Neural cell (in vitro differentiated cells): Measurements from ENCODE around the gene DCUN1D3. TPM values are rescaled to one million over a fixed set of nuclear protein-coding genes. Genes with fewer than 3 reads are reported as not detected.

Source experiments
- H2AFZ ChIP-seq: fragments of 200-600, 300-800 bp; sonication (generic), shearing (Covaris generic); 2 replicates; pipeline ENCODE4 v1.6.0; 2014; ENCODE audit warnings: low read depth, mild to moderate bottlenecking, antibody characterized with exemption, low read length, moderate library complexity
- H3F3A ChIP-seq: fragments of 200-600 bp; shearing (Covaris generic); 2 replicates; pipeline ENCODE4 v1.6.1; 2016; ENCODE audit warnings: mild to moderate bottlenecking, moderate library complexity, mixed read lengths, antibody characterized with exemption, low read length; ENCODE audit not compliant: insufficient read depth, poor library complexity, severe bottlenecking
- H3K27ac ChIP-seq: fragments of 200-600, 300-800 bp; sonication (generic), shearing (Covaris generic); 2 replicates; pipeline ENCODE4 v1.5.1; 2014; ENCODE audit warnings: mild to moderate bottlenecking, low read length, moderate library complexity
- H3K27me3 ChIP-seq: fragments of 300-800, 200-600 bp; sonication (generic), shearing (Covaris generic); 2 replicates; pipeline ENCODE4 v1.6.0; 2014; ENCODE audit warnings: mild to moderate bottlenecking, low read depth, low read length, moderate library complexity; ENCODE audit not compliant: insufficient read depth
- H3K36me3 ChIP-seq: fragments of 300-800, 200-600 bp; sonication (generic), shearing (Covaris generic); 2 replicates; pipeline ENCODE4 v1.5.1; 2014; ENCODE audit warnings: mild to moderate bottlenecking, antibody characterized with exemption, low read length, moderate library complexity; ENCODE audit not compliant: insufficient read depth
- H3K4me2 ChIP-seq: fragments of 300-800, 200-600 bp; sonication (generic), shearing (Covaris generic); 2 replicates; pipeline ENCODE4 v1.6.0; 2014; ENCODE audit warnings: mild to moderate bottlenecking, low read length
- H3K4me3 ChIP-seq: fragments of 300-800, 200-600 bp; sonication (generic), shearing (Covaris generic); 2 replicates; pipeline ENCODE4 v1.5.1; 2014; ENCODE audit warnings: mild to moderate bottlenecking, low read length, moderate library complexity
- H3K79me2 ChIP-seq: fragments of 200-600 bp; shearing (Covaris generic); replicated peaks from 2 replicates; pipeline ENCODE4 v1.6.0; 2014; ENCODE audit warnings: mild to moderate bottlenecking, low read length, moderate library complexity; ENCODE audit not compliant: insufficient read depth
- H3K9ac ChIP-seq: fragments of 300-800, 200-600 bp; sonication (generic), shearing (Covaris generic); 2 replicates; pipeline ENCODE4 v1.6.1; 2016; ENCODE audit warnings: mild to moderate bottlenecking, low read length, mixed read lengths
- H3K9me2 ChIP-seq: fragments of 200-600 bp; shearing (Covaris generic); 2 replicates; pipeline ENCODE4 v1.6.1; 2016; ENCODE audit warnings: mild to moderate bottlenecking, low read length, mixed read lengths; ENCODE audit not compliant: insufficient read depth
- H3K9me3 ChIP-seq: fragments of 200-600, 300-800 bp; sonication (generic), shearing (Covaris generic); 2 replicates; pipeline ENCODE4 v1.6.1; 2016; ENCODE audit warnings: mild to moderate bottlenecking, mixed run types, low read length, moderate library complexity, mixed read lengths
- H4K20me1 ChIP-seq: fragments of 200-600 bp; shearing (Covaris generic); 2 replicates; pipeline ENCODE4 v1.6.1; 2016; ENCODE audit warnings: mild to moderate bottlenecking, mixed run types; ENCODE audit not compliant: insufficient read depth
- EP300 ChIP-seq: fragments of 450-650 bp; conservative IDR thresholded peaks from 2 replicates; pipeline ENCODE4 v1.6.1; 2014; ENCODE audit warnings: antibody characterized with exemption, mild to moderate bottlenecking, moderate library complexity; ENCODE audit not compliant: poor library complexity, severe bottlenecking
- EZH2 ChIP-seq: fragments of 200-600, 300-800 bp; shearing (Covaris generic), sonication (generic); IDR thresholded peaks from 2 replicates; pipeline ENCODE4 v1.6.1; 2014; ENCODE audit warnings: antibody characterized with exemption, low read length, borderline replicate concordance, mild to moderate bottlenecking; ENCODE audit not compliant: insufficient read depth, poor library complexity, severe bottlenecking
- MXI1 ChIP-seq: fragments of 450-650 bp; conservative IDR thresholded peaks from 2 replicates; pipeline ENCODE4 v1.6.1; 2014; ENCODE audit warnings: antibody characterized with exemption, mild to moderate bottlenecking; ENCODE audit not compliant: poor library complexity, severe bottlenecking
- POLR2AphosphoS5 ChIP-seq: IDR thresholded peaks from 2 replicates; pipeline ENCODE4 v1.6.1; 2012
- RAD21 ChIP-seq: fragments of 450-650 bp; conservative IDR thresholded peaks from 2 replicates; pipeline ENCODE4 v1.6.1; 2014; ENCODE audit warnings: antibody characterized with exemption, mild to moderate bottlenecking, moderate library complexity
- SMC3 ChIP-seq: fragments of 450-650 bp; conservative IDR thresholded peaks from 2 replicates; pipeline ENCODE4 v1.6.1; 2014; ENCODE audit warnings: antibody characterized with exemption, mild to moderate bottlenecking, moderate library complexity; ENCODE audit not compliant: poor library complexity
- TAF1 ChIP-seq: IDR thresholded peaks from 2 replicates; pipeline ENCODE4 v1.6.1; 2012; ENCODE audit warnings: low read depth
- polyA plus RNA-seq: library from polyadenylated mRNA; depleted of rRNA; stranded (reverse); fragments of >200 nt; gene quantifications from 2 replicates; pipeline ENCODE4 v1.2.3, GENCODE V29; 2014
- TF ChIP-seq, protein P1 (sequence below): fragments of 450-650 bp; IDR thresholded peaks from 2 replicates; pipeline ENCODE4 v1.5.1; 2014; ENCODE audit warnings: antibody characterized with exemption, mild to moderate bottlenecking, moderate library complexity; ENCODE audit not compliant: poor library complexity, severe bottlenecking
- TF ChIP-seq, protein P2 (sequence below): IDR thresholded peaks from 2 replicates; pipeline ENCODE4 v1.6.1; 2012; ENCODE audit warnings: borderline replicate concordance

DCUN1D3 gene
- polyA plus RNA-seq, 1 donor from 2014 or later, result 9.2 TPM

DNA sequence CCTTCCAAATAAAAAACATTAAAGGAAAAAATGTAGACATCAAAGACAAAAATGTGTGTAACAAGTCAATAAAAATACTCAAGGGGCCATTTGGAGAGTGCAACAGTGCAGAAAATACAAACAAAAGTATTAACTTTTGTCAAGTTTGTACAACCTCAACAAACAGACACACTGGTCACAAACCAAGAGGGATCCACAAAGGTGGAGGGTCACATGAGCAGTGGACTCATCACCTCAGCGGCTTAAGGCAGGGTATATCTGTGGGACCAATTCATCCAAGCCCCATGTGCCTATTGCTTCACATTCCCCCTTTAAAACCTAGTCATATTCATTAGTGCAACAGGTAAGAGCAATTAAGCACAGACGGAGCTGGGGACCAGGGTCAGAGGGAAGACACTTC lies 45.2 kb downstream of the DCUN1D3 start:
- TF ChIP-seq RAD21, result no peak
- TF ChIP-seq, protein P1, sequence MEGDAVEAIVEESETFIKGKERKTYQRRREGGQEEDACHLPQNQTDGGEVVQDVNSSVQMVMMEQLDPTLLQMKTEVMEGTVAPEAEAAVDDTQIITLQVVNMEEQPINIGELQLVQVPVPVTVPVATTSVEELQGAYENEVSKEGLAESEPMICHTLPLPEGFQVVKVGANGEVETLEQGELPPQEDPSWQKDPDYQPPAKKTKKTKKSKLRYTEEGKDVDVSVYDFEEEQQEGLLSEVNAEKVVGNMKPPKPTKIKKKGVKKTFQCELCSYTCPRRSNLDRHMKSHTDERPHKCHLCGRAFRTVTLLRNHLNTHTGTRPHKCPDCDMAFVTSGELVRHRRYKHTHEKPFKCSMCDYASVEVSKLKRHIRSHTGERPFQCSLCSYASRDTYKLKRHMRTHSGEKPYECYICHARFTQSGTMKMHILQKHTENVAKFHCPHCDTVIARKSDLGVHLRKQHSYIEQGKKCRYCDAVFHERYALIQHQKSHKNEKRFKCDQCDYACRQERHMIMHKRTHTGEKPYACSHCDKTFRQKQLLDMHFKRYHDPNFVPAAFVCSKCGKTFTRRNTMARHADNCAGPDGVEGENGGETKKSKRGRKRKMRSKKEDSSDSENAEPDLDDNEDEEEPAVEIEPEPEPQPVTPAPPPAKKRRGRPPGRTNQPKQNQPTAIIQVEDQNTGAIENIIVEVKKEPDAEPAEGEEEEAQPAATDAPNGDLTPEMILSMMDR, result no peak
- TF ChIP-seq SMC3, result no peak
- TF ChIP-seq MXI1, result no peak
- no peak for TF ChIP-seq TAF1
- no peak for TF ChIP-seq EZH2
- no peak for TF ChIP-seq EP300
- TF ChIP-seq, protein P2, sequence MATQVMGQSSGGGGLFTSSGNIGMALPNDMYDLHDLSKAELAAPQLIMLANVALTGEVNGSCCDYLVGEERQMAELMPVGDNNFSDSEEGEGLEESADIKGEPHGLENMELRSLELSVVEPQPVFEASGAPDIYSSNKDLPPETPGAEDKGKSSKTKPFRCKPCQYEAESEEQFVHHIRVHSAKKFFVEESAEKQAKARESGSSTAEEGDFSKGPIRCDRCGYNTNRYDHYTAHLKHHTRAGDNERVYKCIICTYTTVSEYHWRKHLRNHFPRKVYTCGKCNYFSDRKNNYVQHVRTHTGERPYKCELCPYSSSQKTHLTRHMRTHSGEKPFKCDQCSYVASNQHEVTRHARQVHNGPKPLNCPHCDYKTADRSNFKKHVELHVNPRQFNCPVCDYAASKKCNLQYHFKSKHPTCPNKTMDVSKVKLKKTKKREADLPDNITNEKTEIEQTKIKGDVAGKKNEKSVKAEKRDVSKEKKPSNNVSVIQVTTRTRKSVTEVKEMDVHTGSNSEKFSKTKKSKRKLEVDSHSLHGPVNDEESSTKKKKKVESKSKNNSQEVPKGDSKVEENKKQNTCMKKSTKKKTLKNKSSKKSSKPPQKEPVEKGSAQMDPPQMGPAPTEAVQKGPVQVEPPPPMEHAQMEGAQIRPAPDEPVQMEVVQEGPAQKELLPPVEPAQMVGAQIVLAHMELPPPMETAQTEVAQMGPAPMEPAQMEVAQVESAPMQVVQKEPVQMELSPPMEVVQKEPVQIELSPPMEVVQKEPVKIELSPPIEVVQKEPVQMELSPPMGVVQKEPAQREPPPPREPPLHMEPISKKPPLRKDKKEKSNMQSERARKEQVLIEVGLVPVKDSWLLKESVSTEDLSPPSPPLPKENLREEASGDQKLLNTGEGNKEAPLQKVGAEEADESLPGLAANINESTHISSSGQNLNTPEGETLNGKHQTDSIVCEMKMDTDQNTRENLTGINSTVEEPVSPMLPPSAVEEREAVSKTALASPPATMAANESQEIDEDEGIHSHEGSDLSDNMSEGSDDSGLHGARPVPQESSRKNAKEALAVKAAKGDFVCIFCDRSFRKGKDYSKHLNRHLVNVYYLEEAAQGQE, result no peak
- TF ChIP-seq POLR2AphosphoS5, result no peak
- no peak overlapping the region for H2AFZ ChIP-seq
- H3K9me2 ChIP-seq, result no peaks in the 10 kb centered on the region
- no peak overlapping the region for H3K4me2 ChIP-seq
- H4K20me1 ChIP-seq, result no peaks in the 10 kb centered on the region
- H3K79me2 ChIP-seq, result no peaks in the 10 kb centered on the region
- H3K4me3 ChIP-seq, result no peak overlapping the region
- H3K27ac ChIP-seq, result no peak overlapping the region
- no peaks in the 10 kb centered on the region for H3F3A ChIP-seq
- no peaks in the 10 kb centered on the region for H3K27me3 ChIP-seq
- peaks cover 15% of the 10 kb centered on the region for H3K36me3 ChIP-seq
- no peaks in the 10 kb centered on the region for H3K9me3 ChIP-seq
- no peak overlapping the region for H3K9ac ChIP-seq

DNA sequence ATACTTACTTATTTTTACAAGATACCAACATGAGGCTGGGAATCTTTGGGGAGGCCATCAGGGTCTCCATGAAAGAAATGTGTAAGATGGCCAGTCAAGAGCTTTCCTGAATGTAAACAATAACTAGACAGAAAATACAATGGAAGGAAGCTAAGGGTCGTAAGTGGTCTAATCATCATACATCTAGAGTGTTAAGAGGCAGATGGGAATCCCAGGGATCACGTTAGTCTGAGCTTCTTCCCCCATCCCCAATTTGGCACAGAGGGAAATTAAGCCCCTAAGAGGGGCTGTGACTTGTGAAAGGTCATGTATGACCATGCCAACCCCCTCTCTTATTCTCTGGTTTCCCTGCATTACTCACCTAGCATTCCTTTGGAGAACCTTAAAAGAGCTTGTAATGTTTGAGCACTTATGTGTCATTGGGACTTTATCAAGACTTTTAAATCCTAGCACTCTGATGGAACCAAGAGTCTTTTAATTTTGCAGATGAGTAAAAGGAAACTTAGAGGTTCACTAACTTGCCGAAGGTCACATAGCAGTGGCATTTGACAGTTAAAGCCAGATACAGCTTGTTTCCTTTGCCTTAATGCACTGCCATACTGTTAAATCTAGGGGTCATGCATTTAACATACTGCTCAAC lies 46.1 kb downstream of the DCUN1D3 start:
- no peaks in the 10 kb centered on the region for H3K9me2 ChIP-seq
- H3K4me2 ChIP-seq, result no peak overlapping the region
- no peaks in the 10 kb centered on the region for H3F3A ChIP-seq
- H3K27me3 ChIP-seq, result no peaks in the 10 kb centered on the region
- H3K4me3 ChIP-seq, result no peak overlapping the region
- peaks cover 15% of the 10 kb centered on the region for H3K36me3 ChIP-seq
- H3K9ac ChIP-seq, result no peak overlapping the region
- no peaks in the 10 kb centered on the region for H4K20me1 ChIP-seq
- H3K79me2 ChIP-seq, result no peaks in the 10 kb centered on the region
- no peak for TF ChIP-seq TAF1
- no peak for TF ChIP-seq EP300
- TF ChIP-seq RAD21, result no peak
- no peak for TF ChIP-seq SMC3
- TF ChIP-seq MXI1, result no peak
- TF ChIP-seq, protein P2, result no peak
- no peak for TF ChIP-seq POLR2AphosphoS5
- no peak for TF ChIP-seq EZH2
- TF ChIP-seq, protein P1, result no peak
- no peaks in the 10 kb centered on the region for H3K9me3 ChIP-seq
- no peak overlapping the region for H2AFZ ChIP-seq
- no peak overlapping the region for H3K27ac ChIP-seq
